GM12872 (cell line): ENCODE measurements around the gene CYP4F3.

ENCODE experiments used
- CTCF ChIP-seq: IDR thresholded peaks from 3 replicates; pipeline ENCODE4 v1.5.1; 2011; ENCODE audit warnings: low read depth, mild to moderate bottlenecking, low read length, moderate library complexity; ENCODE audit not compliant: insufficient read depth

Gene CYP4F3

GRCh38 chr19:15615526-15615925, 25.2 kb upstream of the CYP4F3 start:
- TF ChIP-seq CTCF = no peak

- no peak for TF ChIP-seq CTCF
Measured at GRCh38 chr19:15616183-15616582, 24.5 kb upstream of the CYP4F3 start.

GRCh38 chr19:15616627-15617270, 23.9 kb upstream of the CYP4F3 start:
- TF ChIP-seq CTCF = no peak

- no peak for TF ChIP-seq CTCF
Measured at GRCh38 chr19:15618321-15618720, 22.4 kb upstream of the CYP4F3 start.

- no peak for TF ChIP-seq CTCF
Measured at GRCh38 chr19:15621801-15622200, 18.9 kb upstream of the CYP4F3 start.

GRCh38 chr19:15622991-15623390, 17.7 kb upstream of the CYP4F3 start:
- no peak for TF ChIP-seq CTCF

- no peak for TF ChIP-seq CTCF
Measured at GRCh38 chr19:15623711-15624318, 16.9 kb upstream of the CYP4F3 start.
